Loucy (cell line): Measurements from ENCODE around the gene BCHE.

Experiments
- H2AFZ ChIP-seq: fragments of 200-600 bp; sonication (generic); 2 replicates; pipeline ENCODE4 v1.6.0; 2016; ENCODE audit warnings: antibody characterized with exemption, mild to moderate bottlenecking, low read length, moderate library complexity
- H3F3A ChIP-seq: fragments of 200-600 bp; 2 replicates; pipeline ENCODE4 v1.6.0; 2016; ENCODE audit warnings: antibody characterized with exemption, low read depth, mild to moderate bottlenecking
- H3K27me3 ChIP-seq: fragments of 200-600 bp; sonication (generic); 2 replicates; pipeline ENCODE4 v1.6.1; 2014; ENCODE audit warnings: low read length, mild to moderate bottlenecking; ENCODE audit not compliant: insufficient read depth, poor library complexity, severe bottlenecking
- H3K36me3 ChIP-seq: fragments of 200-600 bp; sonication (generic); 2 replicates; pipeline ENCODE4 v1.6.1; 2016; ENCODE audit warnings: low read length; ENCODE audit not compliant: insufficient read depth
- H3K4me1 ChIP-seq: fragments of 200-600 bp; sonication (generic); 2 replicates; pipeline ENCODE4 v1.5.1; 2014; ENCODE audit warnings: low read length, mild to moderate bottlenecking; ENCODE audit not compliant: insufficient read depth, poor library complexity, severe bottlenecking
- H3K4me2 ChIP-seq: fragments of 200-600 bp; sonication (generic); 2 replicates; pipeline ENCODE4 v1.6.0; 2014; ENCODE audit warnings: antibody characterized with exemption, low read length, low read depth, mild to moderate bottlenecking; ENCODE audit not compliant: poor library complexity, severe bottlenecking
- H3K4me3 ChIP-seq: fragments of 200-600 bp; sonication (generic); 2 replicates; pipeline ENCODE4 v1.5.1; 2014; ENCODE audit warnings: low read length, mild to moderate bottlenecking, mixed read lengths; ENCODE audit not compliant: poor library complexity, severe bottlenecking
- H3K79me2 ChIP-seq: fragments of 200-600 bp; sonication (generic); 2 replicates; pipeline ENCODE4 v1.6.1; 2014; ENCODE audit warnings: low read length; ENCODE audit not compliant: insufficient read depth
- H3K9ac ChIP-seq: fragments of 200-600 bp; sonication (generic); 2 replicates; pipeline ENCODE4 v1.6.0; 2014; ENCODE audit warnings: mild to moderate bottlenecking, low read depth, low read length, moderate library complexity; ENCODE audit not compliant: poor library complexity, severe bottlenecking
- H3K9me2 ChIP-seq: fragments of 200-600 bp; sonication (generic); replicated peaks from 2 replicates; pipeline ENCODE4 v1.6.1; 2016; ENCODE audit warnings: low read depth, low read length, mixed read lengths
- H3K9me3 ChIP-seq: fragments of 200-600 bp; sonication (generic); 2 replicates; pipeline ENCODE4 v1.6.1; 2014; ENCODE audit warnings: mild to moderate bottlenecking, antibody characterized with exemption, low read length, low read depth; ENCODE audit not compliant: insufficient read depth
- H4K20me1 ChIP-seq: fragments of 200-600 bp; sonication (generic); 2 replicates; pipeline ENCODE4 v1.6.0; 2014; ENCODE audit warnings: antibody characterized with exemption, low read length, mild to moderate bottlenecking; ENCODE audit not compliant: insufficient read depth, poor library complexity, severe bottlenecking
- CTCF ChIP-seq: fragments of 200-600 bp; sonication (generic); conservative IDR thresholded peaks from 2 replicates; pipeline ENCODE4 v1.5.1; 2014; ENCODE audit warnings: mild to moderate bottlenecking, antibody characterized with exemption, low read length
- EZH2phosphoT487 ChIP-seq: fragments of 200-600 bp; IDR thresholded peaks from 2 replicates; pipeline ENCODE4 v1.6.1; 2018; ENCODE audit warnings: antibody characterized with exemption, mild to moderate bottlenecking, moderate library complexity, borderline replicate concordance

Gene BCHE

GRCh38 chr3:165805946-165806561 lies 31.2 kb downstream of the BCHE start:
- peak overlapping the region; percentile 71 for H2AFZ ChIP-seq
- peak overlapping the region; percentile 47 for H3K4me3 ChIP-seq
- no peaks in the 10 kb centered on the region for H3K36me3 ChIP-seq
- no peaks in the 10 kb centered on the region for H3K79me2 ChIP-seq
- no peaks in the 10 kb centered on the region for H3K9me3 ChIP-seq
- no peaks in the 10 kb centered on the region for H3K4me1 ChIP-seq
- no peaks in the 10 kb centered on the region for H3K27me3 ChIP-seq
- peak overlapping the region; percentile 7 for H3K9ac ChIP-seq
- H3K9me2 ChIP-seq: no peaks in the 10 kb centered on the region
- no peaks in the 10 kb centered on the region for H4K20me1 ChIP-seq
- TF ChIP-seq EZH2phosphoT487: no peak
- no peak for TF ChIP-seq CTCF
- no peaks in the 10 kb centered on the region for H3F3A ChIP-seq
- peak overlapping the region; percentile 59 for H3K4me2 ChIP-seq

GRCh38 chr3:165803471-165803870 lies 33.8 kb downstream of the BCHE start:
- Histone ChIP-seq H3K36me3 (no peaks in the 10 kb centered on the region), H4K20me1 (no peaks in the 10 kb centered on the region), H3K9ac (no peak overlapping the region), H2AFZ (no peak overlapping the region), H3K4me3 (no peak overlapping the region), H3K9me2 (no peaks in the 10 kb centered on the region), H3K4me1 (no peaks in the 10 kb centered on the region), H3K9me3 (no peaks in the 10 kb centered on the region), H3F3A (no peaks in the 10 kb centered on the region), H3K79me2 (no peaks in the 10 kb centered on the region), H3K4me2 (no peak overlapping the region), H3K27me3 (no peaks in the 10 kb centered on the region)
- TF ChIP-seq EZH2phosphoT487 (no peak), CTCF (no peak)

GRCh38 chr3:165800970-165801369 lies 36.3 kb downstream of the BCHE start:
- no peaks in the 10 kb centered on the region for H3K9me2 ChIP-seq
- H3K36me3 ChIP-seq: no peaks in the 10 kb centered on the region
- H3F3A ChIP-seq: no peaks in the 10 kb centered on the region
- H3K4me2 ChIP-seq: no peak overlapping the region
- H3K79me2 ChIP-seq: no peaks in the 10 kb centered on the region
- TF ChIP-seq EZH2phosphoT487 (no peak), CTCF (no peak)
- H3K4me1 ChIP-seq: no peaks in the 10 kb centered on the region
- no peak overlapping the region for H3K9ac ChIP-seq
- H2AFZ ChIP-seq: no peak overlapping the region
- no peak overlapping the region for H3K4me3 ChIP-seq
- no peaks in the 10 kb centered on the region for H4K20me1 ChIP-seq
- H3K27me3 ChIP-seq: no peaks in the 10 kb centered on the region
- no peaks in the 10 kb centered on the region for H3K9me3 ChIP-seq
